CD4-positive, CD25-positive, alpha-beta regulatory T cell (primary cell): ENCODE data around the gene RCAN3. TPM values are rescaled to one million over a fixed set of nuclear protein-coding genes. Genes with fewer than 3 reads are reported as not detected.

Source experiments
- ATAC-seq, 2 donors: fragments of 150-1000 bp; cut with Tn5 transposase; one replicate each; pipeline ENCODE4 v1.10.0; 2021; ENCODE audit warnings: low read depth in 2 of 2, moderate number of reproducible peaks in 2 of 2, moderate library complexity in 1 of 2
- DNase-seq, 3 donors: peaks; one replicate each; pipeline versions ENCODE4 v3.0.0 to v3.0.0-alpha.2; 2012 to 2022; ENCODE audit warnings: mixed read lengths in 1 of 3
- H3K27ac ChIP-seq: one replicate; pipeline ENCODE4 v1.7.0; 2013; ENCODE audit warnings: mild to moderate bottlenecking, low read length; ENCODE audit not compliant: insufficient read depth, poor library complexity, severe bottlenecking
- H3K27me3 ChIP-seq: one replicate; pipeline ENCODE4 v1.7.0; 2013; ENCODE audit warnings: low read length; ENCODE audit not compliant: control insufficient read depth, insufficient read depth
- H3K36me3 ChIP-seq: one replicate; pipeline ENCODE4 v1.7.0; 2013; ENCODE audit warnings: mild to moderate bottlenecking, low read length, moderate library complexity; ENCODE audit not compliant: control insufficient read depth, insufficient read depth
- H3K4me1 ChIP-seq: 2 replicates; pipeline ENCODE4 v1.7.0; 2013; ENCODE audit warnings: mild to moderate bottlenecking, low read length; ENCODE audit not compliant: insufficient read depth, control insufficient read depth, poor library complexity, severe bottlenecking
- H3K4me3 ChIP-seq: one replicate; pipeline ENCODE4 v1.7.0; 2013; ENCODE audit warnings: low read depth, mild to moderate bottlenecking, low read length, moderate library complexity
- H3K9me3 ChIP-seq, 2 experiments: 1 replicate in 1 of 2; 2 replicates in 1 of 2; pipeline ENCODE4 v1.7.0; 2013; ENCODE audit warnings: low read length in 2 of 2, mild to moderate bottlenecking in 1 of 2, moderate library complexity in 1 of 2; ENCODE audit not compliant: control insufficient read depth in 2 of 2
- H3K27ac Mint-ChIP-seq, 3 donors: one replicate each; pipeline ENCODE4 v1.8.0; 2020 to 2022; ENCODE audit warnings: mild to moderate bottlenecking in 3 of 3, mixed read lengths in 3 of 3, moderate library complexity in 2 of 3
- H3K27me3 Mint-ChIP-seq: one replicate; pipeline ENCODE4 v1.8.0; 2022; ENCODE audit warnings: mild to moderate bottlenecking, mixed read lengths
- H3K36me3 Mint-ChIP-seq: one replicate; pipeline ENCODE4 v1.8.0; 2020; ENCODE audit warnings: mixed read lengths
- H3K4me1 Mint-ChIP-seq, 4 donors: one replicate each; pipeline ENCODE4 v1.8.0; 2020 to 2022; ENCODE audit warnings: mixed read lengths in 4 of 4, mild to moderate bottlenecking in 1 of 4
- H3K4me3 Mint-ChIP-seq, 4 donors: one replicate each; pipeline ENCODE4 v1.8.0; 2020 to 2022; ENCODE audit warnings: mild to moderate bottlenecking in 4 of 4, mixed read lengths in 4 of 4, moderate library complexity in 3 of 4
- H3K9me3 Mint-ChIP-seq, 7 donors: one replicate each; pipeline ENCODE4 v1.8.0; 2020 to 2022; ENCODE audit warnings: mixed read lengths in 7 of 7, mild to moderate bottlenecking in 3 of 7, moderate library complexity in 2 of 7
- polyA plus RNA-seq, 4 donors: library from polyadenylated mRNA; unstranded; fragments of 300-500 nt; fragmentation: Illumina TruSeq; gene quantifications; one replicate each; pipeline ENCODE4 v1.2.3, GENCODE V29; 2021
- total RNA-seq: library from RNA; stranded (reverse); gene quantifications from one replicate; pipeline ENCODE4 v1.2.3, GENCODE V29; 2022

Gene RCAN3
- total and polyA plus RNA-seq, 5 donors from 2014 or later, result 126 to 172 (median 137) TPM

- peaks cover 0 to 24% (median 4%) of the 10 kb centered on the region in 4 donors for H3K4me1 Mint-ChIP-seq
These were observed 65.8 kb downstream of the RCAN3 start for GRCh38 chr1:24568475-24568874.

GRCh38 chr1:24570265-24571125 is 67.9 kb downstream of the RCAN3 start:
- Histone ChIP-seq H3K27me3 (no peaks in the 10 kb centered on the region), H3K4me3 (no peak overlapping the region), H3K27ac (no peak overlapping the region), H3K36me3 (no peaks in the 10 kb centered on the region), H3K9me3 (no peaks in the 10 kb centered on the region), H3K4me1 (no peaks in the 10 kb centered on the region)
- no peaks in the 10 kb centered on the region for H3K36me3 Mint-ChIP-seq
- H3K9me3 Mint-ChIP-seq, result no peaks in the 10 kb centered on the region
- no peak overlapping the region for H3K27ac Mint-ChIP-seq
- H3K4me1 Mint-ChIP-seq, result peaks cover 0 to 21% (median 4%) of the 10 kb centered on the region in 4 donors
- peaks cover 12% of the 10 kb centered on the region for H3K27me3 Mint-ChIP-seq
- no peak overlapping the region for H3K4me3 Mint-ChIP-seq
- ATAC-seq, result no peak
- no peak for DNase-seq

More at GRCh38 chr1:24568475-24568874, 65.8 kb downstream of the RCAN3 start:
- Mint-ChIP-seq H3K9me3 (no peaks in the 10 kb centered on the region), H3K4me3 (no peak overlapping the region), H3K27me3 (peaks cover 16% of the 10 kb centered on the region), H3K36me3 (no peaks in the 10 kb centered on the region), H3K27ac (peak overlapping the region in 2 of 3 donors; percentile 83 to 88)
- H3K27ac ChIP-seq, result no peak overlapping the region
- H3K27me3 ChIP-seq, result no peaks in the 10 kb centered on the region
- no peaks in the 10 kb centered on the region for H3K4me1 ChIP-seq
- no peaks in the 10 kb centered on the region for H3K36me3 ChIP-seq
- DNase-seq (no peak), ATAC-seq (no peak)
- H3K9me3 ChIP-seq, result no peaks in the 10 kb centered on the region
- no peak overlapping the region for H3K4me3 ChIP-seq

GRCh38 chr1:24572301-24572700 is 69.7 kb downstream of the RCAN3 start:
- H3K9me3 ChIP-seq, result no peaks in the 10 kb centered on the region
- no peaks in the 10 kb centered on the region for H3K4me1 ChIP-seq
- Mint-ChIP-seq H3K27ac (peak overlapping the region in 2 of 3 donors; percentile 14 to 52), H3K4me1 (peaks cover 0 to 17% (median 4%) of the 10 kb centered on the region in 4 donors), H3K4me3 (no peak overlapping the region), H3K9me3 (no peaks in the 10 kb centered on the region), H3K27me3 (peaks cover 6% of the 10 kb centered on the region), H3K36me3 (no peaks in the 10 kb centered on the region)
- H3K4me3 ChIP-seq, result no peak overlapping the region
- no peaks in the 10 kb centered on the region for H3K27me3 ChIP-seq
- no peaks in the 10 kb centered on the region for H3K36me3 ChIP-seq
- peak in 1 of 2 donors; percentile 13 for ATAC-seq
- no peak overlapping the region for H3K27ac ChIP-seq
- no peak for DNase-seq

GRCh38 chr1:24575905-24576587 is 73.4 kb downstream of the RCAN3 start:
- Histone ChIP-seq H3K27ac (no peak overlapping the region), H3K4me1 (no peaks in the 10 kb centered on the region), H3K9me3 (no peaks in the 10 kb centered on the region), H3K27me3 (no peaks in the 10 kb centered on the region), H3K4me3 (no peak overlapping the region), H3K36me3 (no peaks in the 10 kb centered on the region)
- Mint-ChIP-seq H3K36me3 (no peaks in the 10 kb centered on the region), H3K27me3 (peaks cover 6% of the 10 kb centered on the region), H3K9me3 (peaks cover 0 to 2% (median 0%) of the 10 kb centered on the region in 7 donors), H3K4me1 (peaks cover 0 to 7% (median 4%) of the 10 kb centered on the region in 4 donors), H3K4me3 (no peak overlapping the region), H3K27ac (no peak overlapping the region)
- ATAC-seq (no peak), DNase-seq (no peak)

- ATAC-seq (no peak), DNase-seq (no peak)
- H3K36me3 ChIP-seq, result no peaks in the 10 kb centered on the region
- H3K27ac ChIP-seq, result no peak overlapping the region
- no peaks in the 10 kb centered on the region for H3K27me3 Mint-ChIP-seq
- no peaks in the 10 kb centered on the region for H3K9me3 ChIP-seq
- no peaks in the 10 kb centered on the region for H3K36me3 Mint-ChIP-seq
- no peak overlapping the region for H3K4me3 Mint-ChIP-seq
- H3K4me1 Mint-ChIP-seq, result peaks cover 0 to 3% (median 0%) of the 10 kb centered on the region in 4 donors
- peaks cover 0 to 2% (median 0%) of the 10 kb centered on the region in 7 donors for H3K9me3 Mint-ChIP-seq
- no peak overlapping the region for H3K27ac Mint-ChIP-seq
- H3K4me1 ChIP-seq, result no peaks in the 10 kb centered on the region
- no peak overlapping the region for H3K4me3 ChIP-seq
- no peaks in the 10 kb centered on the region for H3K27me3 ChIP-seq
These were observed 76.2 kb downstream of the RCAN3 start for GRCh38 chr1:24578846-24579245.

- Mint-ChIP-seq H3K9me3 (peaks cover 0 to 2% (median 0%) of the 10 kb centered on the region in 7 donors), H3K36me3 (no peaks in the 10 kb centered on the region), H3K4me3 (no peak overlapping the region), H3K27ac (no peak overlapping the region), H3K27me3 (peaks cover 4% of the 10 kb centered on the region), H3K4me1 (peaks cover 0 to 3% (median 0%) of the 10 kb centered on the region in 4 donors)
- Histone ChIP-seq H3K9me3 (no peaks in the 10 kb centered on the region), H3K27me3 (no peaks in the 10 kb centered on the region), H3K4me3 (no peak overlapping the region), H3K36me3 (no peaks in the 10 kb centered on the region), H3K27ac (no peak overlapping the region), H3K4me1 (no peaks in the 10 kb centered on the region)
- no peak for ATAC-seq
- DNase-seq, result no peak
These were observed 78.1 kb downstream of the RCAN3 start for GRCh38 chr1:24580756-24581155.

- peaks cover 0 to 1% (median 0%) of the 10 kb centered on the region in 7 donors for H3K9me3 Mint-ChIP-seq
- no peaks in the 10 kb centered on the region for H3K36me3 Mint-ChIP-seq
- H3K27me3 Mint-ChIP-seq, result peaks cover 4% of the 10 kb centered on the region
- H3K9me3 ChIP-seq, result no peaks in the 10 kb centered on the region
- H3K4me3 Mint-ChIP-seq, result no peak overlapping the region
- H3K4me3 ChIP-seq, result no peak overlapping the region
- H3K36me3 ChIP-seq, result no peaks in the 10 kb centered on the region
- ATAC-seq (no peak), DNase-seq (no peak)
- peaks cover 6% of the 10 kb centered on the region for H3K4me1 ChIP-seq
- H3K27ac Mint-ChIP-seq, result no peak overlapping the region
- H3K4me1 Mint-ChIP-seq, result peaks cover 0 to 9% (median 2%) of the 10 kb centered on the region in 4 donors
- H3K27ac ChIP-seq, result no peak overlapping the region
- H3K27me3 ChIP-seq, result no peaks in the 10 kb centered on the region
These were observed 81.6 kb downstream of the RCAN3 start for GRCh38 chr1:24584171-24584647.
